GM12878 (cell line): ENCODE results near the gene PCK2. TPM values are rescaled to one million over a fixed set of nuclear protein-coding genes. Genes with fewer than 3 reads are reported as not detected.

ENCODE experiments used
- ATAC-seq: fragments of 200-7000 bp; cut with Tn5 transposase; 3 replicates; pipeline ENCODE4 v1.9.1; 2020; ENCODE audit warnings: mild to moderate bottlenecking, moderate library complexity
- BruUV-seq: library from RNA; stranded (reverse); fragments of 400-500 nt; replicated peaks from 2 replicates; lab custom pipeline; 2021; lab: Mats Ljungman, UMichigan
- CTCF ChIA-PET: fragments of 300-600 bp; sonication (Branson Sonifier 250); formaldehyde crosslinking; extraction: SDS; loops from one replicate; lab custom pipeline; 2021; ENCODE audit warnings: inconsistent platforms; lab: Yijun Ruan, JAX
- POLR2A ChIA-PET: fragments of 350-600 bp; formaldehyde crosslinking; extraction: SDS; loops from one replicate; lab custom pipeline; 2021; ENCODE audit warnings: inconsistent platforms; lab: Charles Lee
- RAD21 ChIA-PET: fragments of 300-600 bp; sonication (Branson Sonifier 250); formaldehyde crosslinking; loops from one replicate; lab custom pipeline; 2023; ENCODE audit warnings: antibody characterized with exemption; ENCODE audit not compliant: unreplicated experiment; lab: Charles Lee
- SMC1A ChIA-PET: fragments of 300-600 bp; sonication (Branson Sonifier 250); formaldehyde crosslinking; loops from one replicate; lab custom pipeline; 2023; ENCODE audit not compliant: unreplicated experiment, uncharacterized antibody; lab: Charles Lee
- DNase-seq: peaks from one replicate; pipeline ENCODE4 v3.0.0-alpha.2; 2011; ENCODE audit warnings: low read depth, low spot score
- FAIRE-seq: peaks from 3 replicates; lab custom pipeline; 2011; peaks lifted over from hg19 to GRCh38; lab: Jason Lieb, UNC
- H2AFZ ChIP-seq: 2 replicates; pipeline ENCODE4 v1.6.0; 2011; ENCODE audit warnings: low read depth, low read length, control low read depth; ENCODE audit not compliant: control insufficient read depth
- H3K27ac ChIP-seq: 2 replicates; pipeline ENCODE4 v1.5.1; 2011; ENCODE audit warnings: control low read depth; ENCODE audit not compliant: control insufficient read depth, insufficient read depth
- H3K27me3 ChIP-seq, 2 experiments: replicated peaks in 1 of 2; 2 replicates each; pipeline versions ENCODE4 v1.6.0 to v1.6.1; 2011; ENCODE audit warnings: low read length in 1 of 2; ENCODE audit not compliant: control insufficient read depth in 2 of 2, insufficient read depth in 2 of 2
- H3K36me3 ChIP-seq, 2 experiments: 2 replicates each; pipeline ENCODE4 v1.5.1; 2011; ENCODE audit warnings: low read length in 1 of 2; ENCODE audit not compliant: control insufficient read depth in 2 of 2, insufficient read depth in 2 of 2
- H3K4me1 ChIP-seq: 2 replicates; pipeline ENCODE4 v1.6.1; 2011; ENCODE audit warnings: mild to moderate bottlenecking, low read length, moderate library complexity, mixed read lengths; ENCODE audit not compliant: control insufficient read depth, insufficient read depth
- H3K4me2 ChIP-seq: 2 replicates; pipeline ENCODE4 v1.6.0; 2011; ENCODE audit warnings: control low read depth; ENCODE audit not compliant: control insufficient read depth, insufficient read depth
- H3K4me3 ChIP-seq: fragments of 200-600 bp; sonication (generic); 2 replicates; pipeline ENCODE4 v1.5.1; 2016
- H3K79me2 ChIP-seq: 2 replicates; pipeline ENCODE4 v1.6.0; 2011; ENCODE audit warnings: low read length; ENCODE audit not compliant: control insufficient read depth, insufficient read depth
- H3K9ac ChIP-seq: 2 replicates; pipeline ENCODE4 v1.8.0; 2011; ENCODE audit warnings: low read length, control low read depth, mixed read lengths; ENCODE audit not compliant: control insufficient read depth, insufficient read depth
- H3K9me3 ChIP-seq: replicated peaks from 3 replicates; pipeline ENCODE4 v1.5.1; 2011; ENCODE audit warnings: mild to moderate bottlenecking, low read length; ENCODE audit not compliant: control insufficient read depth, insufficient read depth
- H4K20me1 ChIP-seq: 2 replicates; pipeline ENCODE4 v1.6.0; 2011; ENCODE audit not compliant: control insufficient read depth, insufficient read depth
- ASH2L ChIP-seq: fragments of 300-600, 200-600 bp; sonication (generic); IDR thresholded peaks from 2 replicates; pipeline ENCODE4 v1.6.1; 2017; ENCODE audit warnings: low read depth, mild to moderate bottlenecking, borderline replicate concordance
- CBX3 ChIP-seq: fragments of 200-600 bp; sonication (generic); IDR thresholded peaks from 2 replicates; pipeline ENCODE4 v1.6.1; 2016; ENCODE audit warnings: low read depth, borderline replicate concordance
- CHD1 ChIP-seq: IDR thresholded peaks from 2 replicates; pipeline ENCODE4 v1.6.1; 2012; ENCODE audit warnings: low read depth, low read length, improper control_type of control experiment
- CREB1 ChIP-seq: IDR thresholded peaks from 2 replicates; pipeline ENCODE4 v1.6.1; 2012; ENCODE audit warnings: low read depth, mild to moderate bottlenecking, inconsistent platforms
- EED ChIP-seq: sonication (generic); IDR thresholded peaks from 2 replicates; pipeline ENCODE4 v1.6.1; 2016; ENCODE audit warnings: antibody characterized with exemption, low read depth
- JUND ChIP-seq: IDR thresholded peaks from 2 replicates; pipeline ENCODE4 v1.6.1; 2012; ENCODE audit warnings: low read depth, mild to moderate bottlenecking, low read length, improper control_type of control experiment, moderate library complexity
- KLF5 ChIP-seq: fragments of 450-650 bp; IDR thresholded peaks from 2 replicates; pipeline ENCODE4 v1.6.1; 2014; ENCODE audit warnings: mild to moderate bottlenecking; ENCODE audit not compliant: partially characterized antibody
- LARP7 ChIP-seq: fragments of 450-650 bp; IDR thresholded peaks from 2 replicates; pipeline ENCODE4 v1.6.1; 2017; ENCODE audit warnings: mild to moderate bottlenecking
- PBX3 ChIP-seq: IDR thresholded peaks from 2 replicates; pipeline ENCODE4 v1.6.1; 2011; ENCODE audit warnings: mild to moderate bottlenecking, low read depth, low read length, moderate library complexity; ENCODE audit not compliant: insufficient replicate concordance
- RB1 ChIP-seq: fragments of 450-650 bp; formaldehyde crosslinking; IDR thresholded peaks from 2 replicates; pipeline ENCODE4 v1.6.1; 2017; ENCODE audit warnings: mild to moderate bottlenecking, borderline replicate concordance
- REST ChIP-seq: IDR thresholded peaks from 2 replicates; pipeline ENCODE4 v1.6.1; 2012; ENCODE audit warnings: mild to moderate bottlenecking, low read depth, low read length
- TCF7 ChIP-seq: IDR thresholded peaks from 2 replicates; pipeline ENCODE4 v1.6.1; 2014; ENCODE audit warnings: antibody characterized with exemption, borderline replicate concordance
- ZBTB11 ChIP-seq: fragments of 450-650 bp; formaldehyde crosslinking; IDR thresholded peaks from 2 replicates; pipeline ENCODE4 v1.5.0; 2022; ENCODE audit warnings: mild to moderate bottlenecking, missing genetic modification characterization
- WGBS: methylation state at CpG from one replicate; pipeline ENCODE4 v1.1.6; 2016; ENCODE audit warnings: low lambda C conversion rate; ENCODE audit not compliant: insufficient replicate concordance, insufficient coverage; ENCODE audit errors: missing lambda C conversion rate; 5-methylcytosine and 5-hydroxymethylcytosine counted together
- in situ Hi-C: fragments of 300-500 bp; cut with MboI; formaldehyde crosslinking; loops from 9 replicates; pipeline ENCODE4 v1.14.3; 2018; ENCODE audit warnings: mixed read lengths
- intact Hi-C: fragments of 100-400 bp; cut with micrococcal nuclease; formaldehyde crosslinking; loops from one replicate; pipeline ENCODE4 v1.14.2; 2022; ENCODE audit not compliant: unreplicated experiment
- polyA plus RNA-seq, 11 experiments: library from polyadenylated mRNA; depleted of rRNA in 4 of 11; unstranded in 6 of 11; stranded (reverse) in 5 of 11; fragments of >200 nt; fragmentation: Nextera tagmentation in 4 of 11; fragmentation: Illumina TruSeq in 1 of 11; extraction: Ambion mirVana in 4 of 11; extraction: Trizol in 1 of 11; gene quantifications; 1 replicate in 1 of 11; 2 replicates in 10 of 11; pipeline versions ENCODE4 v1.2.1 to v1.2.3, GENCODE V29; 2011 to 2016; ENCODE audit warnings: inconsistent platforms in 2 of 11, missing spikeins in 2 of 11, low read depth in 1 of 11
- total RNA-seq, 4 experiments: library from RNA; depleted of rRNA in 3 of 4; stranded (reverse); fragments of >200 nt in 3 of 4; fragmentation: Illumina TruSeq in 1 of 4; extraction: Trizol in 1 of 4; gene quantifications; 2 replicates each; pipeline versions ENCODE4 v1.2.1 to v1.2.3, GENCODE V29; 2013 to 2021

The PCK2 gene
- total and polyA plus RNA-seq, 10 of the 15 experiments (the other 5 are each of a cell fraction or from before 2014, with no cell fraction given): 6.6 to 110 (median 44.6) TPM

DNA sequence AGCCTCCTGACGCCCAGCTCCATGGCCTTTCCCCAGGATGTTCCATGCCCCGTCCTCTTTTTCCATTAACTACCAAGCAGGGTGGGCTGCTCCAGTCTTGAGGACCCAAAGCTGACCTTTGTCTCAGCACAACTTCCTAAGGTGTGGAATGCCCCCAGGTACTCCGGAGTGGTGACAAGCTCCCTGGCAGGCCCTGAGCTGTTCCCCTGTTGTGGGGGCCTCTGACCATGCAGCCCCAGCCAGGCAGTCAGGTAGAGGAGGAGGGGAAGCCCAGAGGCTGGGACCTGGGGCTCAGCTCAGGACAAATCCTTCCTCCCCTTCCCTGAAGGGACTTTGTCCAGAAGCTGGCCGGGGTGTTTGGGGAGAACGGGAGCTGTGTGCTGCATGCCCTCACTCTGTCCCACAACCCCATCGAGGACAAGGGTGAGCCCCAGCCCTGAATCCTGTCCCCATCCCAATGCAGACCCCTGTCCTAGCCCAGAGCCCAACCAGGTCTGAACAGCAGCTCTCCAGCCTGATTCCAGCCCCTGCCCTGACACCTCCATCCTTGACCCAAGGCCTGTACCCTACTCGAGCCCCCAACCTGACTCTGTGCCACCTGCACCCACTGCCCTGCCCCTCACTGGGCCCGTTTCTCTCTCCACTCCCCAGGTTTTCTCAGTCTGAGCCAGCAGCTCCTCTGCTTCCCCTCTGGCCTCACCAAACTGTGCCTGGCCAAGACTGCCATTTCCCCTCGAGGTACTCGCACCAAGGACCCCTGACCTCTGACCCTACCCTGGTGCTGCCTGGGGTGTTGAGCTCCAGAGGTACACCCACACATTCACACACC, 37.9 kb upstream of the PCK2 start (continued):
- TF ChIP-seq ZBTB11 (CRISPR knock-in tag) (no peak), EED (no peak), KLF5 (no peak), RB1 (no peak)
- TF ChIP-seq, all 136 proteins: peak for 0

DNA sequence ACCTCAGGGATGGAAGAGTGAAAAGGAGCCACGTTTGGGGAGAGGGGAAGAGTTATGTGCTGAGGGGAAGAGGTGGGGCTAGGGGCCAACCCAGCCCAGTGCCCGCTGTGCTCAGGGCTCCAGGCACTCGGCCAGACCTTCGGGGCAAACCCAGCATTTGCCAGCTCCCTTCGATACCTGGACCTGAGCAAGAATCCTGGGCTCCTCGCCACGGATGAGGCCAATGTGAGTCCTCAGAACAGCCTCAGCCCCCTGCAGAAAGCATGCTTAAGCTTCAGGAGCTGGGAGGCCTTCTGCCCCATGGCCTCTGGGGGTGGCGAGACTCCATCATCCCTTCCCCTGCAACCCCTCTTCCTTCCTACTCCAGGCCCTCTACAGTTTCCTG, 37.3 kb upstream of the PCK2 start:
- ChIA-PET RAD21 (interaction anchor here (2.0 to 7.2 kb wide), 4 partner anchors 24 to 58 kb away, joined by 12 to 140 read pairs (median 80); partner anchors contain the start of genes DCAF11, NRL and PCK2), POLR2A (interaction anchor here (0.9 to 2.6 kb wide), 2 partner anchors 33 to 38 kb away, joined by 3 to 18 read pairs; partner anchors contain the start of gene PCK2), CTCF (interaction anchor here (0.7 to 6.3 kb wide), 16 partner anchors 10 to 254 kb away, joined by 3 to 197 read pairs (median 5); partner anchors contain the start of genes DCAF11, IRF9, NRL and PCK2), SMC1A (interaction anchor here (1.2 to 4.3 kb wide), 5 partner anchors 35 to 104 kb away, joined by 3 to 122 read pairs (median 21); partner anchors contain the start of genes DCAF11, IRF9, NRL and PCK2)
- no peak for FAIRE-seq
- peaks cover 9% of the 10 kb centered on the region for H3K4me1 ChIP-seq
- H2AFZ ChIP-seq: no peak overlapping the region
- BruUV-seq: no TSS peak
- intact Hi-C loops (no loop called here), in situ Hi-C loops (loop anchor here (5.0 kb wide), 1 partner anchor 36 kb away; the partner anchor contains the start of gene PCK2)
- no peaks in the 10 kb centered on the region for H3K9me3 ChIP-seq
- no peaks in the 10 kb centered on the region for H3K79me2 ChIP-seq
- H3K4me2 ChIP-seq: no peak overlapping the region
- 14% methylated on average over 8 of the region's 8 CpGs for WGBS
- ATAC-seq: no peak
- no peak for DNase-seq
- H4K20me1 ChIP-seq: no peaks in the 10 kb centered on the region
- no peak overlapping the region for H3K27ac ChIP-seq
- TF ChIP-seq CBX3 (no peak), CHD1 (no peak), PBX3 (no peak), TCF7 (no peak), REST (no peak), JUND (no peak), LARP7 (no peak), ASH2L (no peak), CREB1 (no peak)
- H3K9ac ChIP-seq: no peak overlapping the region
- peaks cover 0 to 3% of the 10 kb centered on the region in 2 experiments; a peak in 1 of 4 replicates for H3K27me3 ChIP-seq
- no peak overlapping the region for H3K4me3 ChIP-seq
- H3K36me3 ChIP-seq: no peaks in the 10 kb centered on the region
